ENCODE measurements around the gene EHF.

DNA sequence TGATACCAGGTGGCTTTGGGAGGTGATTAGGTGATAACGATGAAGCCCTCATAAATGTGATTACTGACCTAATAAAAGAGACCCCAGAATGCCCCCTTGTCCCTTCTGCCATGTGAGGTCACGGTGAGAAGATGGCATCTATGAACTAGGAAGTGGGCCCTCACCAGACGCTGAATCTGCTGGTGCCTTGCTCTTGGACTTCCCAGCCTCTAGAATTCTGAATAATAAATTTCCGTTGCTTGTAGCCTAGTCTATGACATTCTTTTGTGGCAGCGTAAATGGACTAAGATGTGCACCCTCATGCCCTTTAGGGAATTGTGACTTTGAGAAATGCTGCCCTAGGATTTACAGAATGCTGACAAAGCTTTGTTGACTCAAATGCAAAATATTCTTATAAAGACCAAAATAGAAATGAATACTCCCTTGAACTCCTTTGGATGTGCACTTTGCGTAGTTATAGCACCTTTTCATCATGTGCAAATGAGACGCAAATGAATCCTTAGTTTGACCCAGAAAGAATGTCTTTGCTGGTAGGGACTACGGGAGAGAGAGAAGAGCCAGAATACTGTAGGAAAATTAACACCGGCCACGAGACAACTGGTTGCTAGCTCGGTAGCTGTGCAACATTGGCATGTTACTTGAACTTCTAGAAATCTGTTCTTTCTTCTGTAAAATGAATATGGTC lies 24.8 kb upstream of the EHF start:
- TF ChIP-seq, protein P1, sequence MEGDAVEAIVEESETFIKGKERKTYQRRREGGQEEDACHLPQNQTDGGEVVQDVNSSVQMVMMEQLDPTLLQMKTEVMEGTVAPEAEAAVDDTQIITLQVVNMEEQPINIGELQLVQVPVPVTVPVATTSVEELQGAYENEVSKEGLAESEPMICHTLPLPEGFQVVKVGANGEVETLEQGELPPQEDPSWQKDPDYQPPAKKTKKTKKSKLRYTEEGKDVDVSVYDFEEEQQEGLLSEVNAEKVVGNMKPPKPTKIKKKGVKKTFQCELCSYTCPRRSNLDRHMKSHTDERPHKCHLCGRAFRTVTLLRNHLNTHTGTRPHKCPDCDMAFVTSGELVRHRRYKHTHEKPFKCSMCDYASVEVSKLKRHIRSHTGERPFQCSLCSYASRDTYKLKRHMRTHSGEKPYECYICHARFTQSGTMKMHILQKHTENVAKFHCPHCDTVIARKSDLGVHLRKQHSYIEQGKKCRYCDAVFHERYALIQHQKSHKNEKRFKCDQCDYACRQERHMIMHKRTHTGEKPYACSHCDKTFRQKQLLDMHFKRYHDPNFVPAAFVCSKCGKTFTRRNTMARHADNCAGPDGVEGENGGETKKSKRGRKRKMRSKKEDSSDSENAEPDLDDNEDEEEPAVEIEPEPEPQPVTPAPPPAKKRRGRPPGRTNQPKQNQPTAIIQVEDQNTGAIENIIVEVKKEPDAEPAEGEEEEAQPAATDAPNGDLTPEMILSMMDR (IDR thresholded peaks at IDR 0.05) = no peak
- TF ChIP-seq POLR2AphosphoS5 (IDR thresholded peaks at IDR 0.05; ENCODE audit: low read depth, low read length) (no peak), SIN3A (IDR thresholded peaks at IDR 0.05; ENCODE audit: borderline replicate concordance, insufficient read depth, low read depth, low read length) (no peak)
